ENCODE data around the gene STK36.
"Not testable (repeated sequence)": the region's sequence is repeated elsewhere in the genome, so short reads cannot be mapped to it uniquely, and the experiment has no call there.

STK36 gene

DNA sequence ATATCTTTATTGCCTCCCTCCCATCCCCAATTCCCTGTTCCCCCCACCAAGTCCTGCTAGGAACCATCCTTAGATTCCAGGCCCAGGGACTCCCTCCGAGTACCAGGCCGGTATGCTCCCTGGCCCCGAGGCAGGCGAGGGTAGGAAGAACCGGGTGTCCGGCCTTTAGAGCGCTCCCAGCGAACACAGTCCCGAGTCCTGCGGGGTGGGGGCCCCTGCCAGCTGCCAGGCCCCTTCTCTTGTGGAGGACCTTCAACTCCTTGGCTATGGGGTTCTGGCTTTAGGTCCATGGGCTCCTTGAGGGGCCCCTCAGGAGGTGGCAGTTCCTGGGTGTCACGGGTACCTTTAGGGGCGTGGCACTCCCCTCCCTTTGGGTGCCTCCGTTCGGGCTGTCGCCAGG, 8.0 kb upstream of the STK36 start:
- FAIRE-seq: no peak

DNA sequence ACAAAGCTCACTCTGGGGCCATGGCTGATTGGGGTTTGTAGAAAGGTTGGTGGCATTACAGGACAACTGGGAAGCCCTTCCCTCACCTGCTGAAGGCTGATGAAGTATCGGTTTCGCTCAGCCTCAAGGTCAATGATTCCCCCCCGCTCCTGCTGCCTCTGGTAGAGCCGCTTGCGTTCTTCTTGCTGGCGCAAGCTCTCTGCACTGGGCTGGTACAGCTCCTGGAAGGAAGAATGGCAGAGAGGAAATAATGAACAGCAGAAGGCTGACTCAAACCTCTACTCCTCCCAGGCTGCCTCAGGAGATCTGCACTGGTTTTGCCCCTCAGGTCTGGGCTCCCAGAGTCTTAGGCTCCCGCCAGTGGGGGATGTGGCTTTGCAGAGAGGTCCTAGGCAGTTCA, 7.2 kb upstream of the STK36 start:
- FAIRE-seq: no peak

DNA sequence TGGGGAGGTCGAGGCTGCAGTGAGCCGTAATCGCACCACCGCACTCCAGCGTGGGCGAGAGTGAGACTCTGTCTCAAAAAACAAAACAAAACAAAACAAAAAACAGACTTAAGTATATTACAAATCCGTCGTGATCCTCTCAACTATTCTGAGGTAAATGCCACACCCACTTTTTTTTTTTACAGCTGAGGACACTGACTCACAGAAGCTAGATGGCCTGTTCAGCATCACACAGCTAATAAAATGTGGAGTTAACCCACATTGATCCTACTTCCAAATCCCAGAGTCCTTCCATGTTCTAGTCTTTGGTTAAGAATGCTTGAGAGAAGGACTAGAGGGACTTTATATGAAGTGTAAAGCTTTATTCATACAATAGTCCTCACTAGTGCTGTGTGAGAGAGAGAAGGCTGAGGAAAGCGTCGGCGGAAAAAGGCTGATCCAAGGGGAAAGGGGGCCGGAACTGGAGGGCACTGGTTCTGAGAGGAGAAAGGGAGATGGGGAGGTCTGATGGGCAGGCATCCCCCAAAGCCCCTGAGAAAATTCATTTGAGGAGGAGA, 711 bp upstream of the STK36 start:
- no peak for FAIRE-seq

- no peak for FAIRE-seq
Observed at GRCh38 chr2:218679119-218679518, 7.2 kb downstream of the STK36 start.

DNA sequence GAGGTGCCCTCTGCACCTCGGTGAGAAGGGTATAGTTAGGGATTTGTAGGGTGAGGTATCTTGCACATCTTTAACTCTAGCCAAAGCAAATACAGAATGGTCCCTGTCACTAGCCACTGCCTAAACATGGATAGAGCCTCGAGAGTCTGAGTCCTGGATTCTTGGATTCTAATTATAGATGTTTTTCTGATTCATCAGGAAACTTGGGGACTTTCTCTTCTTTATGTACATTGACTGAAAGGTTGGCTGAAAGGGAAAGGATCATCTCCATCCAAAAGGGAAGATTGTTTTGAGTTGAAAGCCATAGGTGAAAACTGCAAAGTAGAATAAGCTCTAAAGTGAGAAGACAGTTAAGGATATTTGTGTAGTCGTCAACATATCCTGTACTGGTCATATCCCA, 8.2 kb downstream of the STK36 start:
- no peak for FAIRE-seq

DNA sequence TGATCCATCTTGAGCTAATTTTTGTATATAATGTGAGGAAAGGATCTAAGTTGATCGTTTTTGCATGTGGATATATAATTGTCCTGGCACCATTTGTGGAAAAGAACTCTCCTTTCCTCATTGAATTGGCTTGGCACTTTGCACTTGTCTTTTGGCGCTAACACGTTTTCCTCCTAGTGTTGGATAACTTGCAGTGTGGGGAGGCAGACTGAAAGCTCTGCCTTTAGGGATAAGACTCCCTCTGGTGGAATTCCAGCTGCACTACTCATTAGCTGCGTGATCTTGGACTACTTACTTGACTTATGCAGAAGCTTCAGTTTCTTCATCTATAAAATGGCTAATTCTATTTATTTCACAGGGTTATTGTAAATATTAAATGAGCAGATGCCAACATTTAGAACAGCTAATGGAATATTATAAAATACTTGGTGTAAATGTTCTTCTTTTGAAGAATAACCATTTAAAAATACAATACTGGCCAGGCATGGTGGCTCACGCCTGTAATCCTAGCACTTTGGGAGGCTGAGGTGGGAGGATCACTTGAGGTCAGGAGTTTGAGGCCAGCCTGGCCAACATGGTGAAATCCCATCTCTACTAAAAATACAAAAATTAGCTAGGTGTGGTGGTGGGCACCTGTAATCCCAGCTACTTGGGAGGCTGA, 15.6 kb downstream of the STK36 start:
- not testable (repeated sequence) for FAIRE-seq

DNA sequence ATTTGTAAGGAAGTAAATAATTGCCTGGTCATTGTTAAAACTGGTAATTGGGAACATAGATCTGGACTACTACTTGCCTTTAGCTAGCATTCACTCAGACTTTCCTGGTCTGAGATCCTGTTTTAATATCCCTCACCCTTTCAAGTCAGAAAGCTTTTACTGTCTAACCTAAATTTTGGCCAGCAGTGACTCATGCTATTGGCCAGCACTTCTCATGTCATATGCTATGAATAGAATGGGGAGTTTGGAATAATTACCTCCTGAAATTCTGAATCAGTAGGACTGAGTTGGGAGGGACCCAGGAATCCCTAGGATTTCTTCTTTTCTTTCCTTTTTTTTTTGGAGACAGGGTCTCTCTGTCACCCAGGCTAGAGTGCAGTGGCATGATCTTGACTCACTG, 19.3 kb downstream of the STK36 start:
- FAIRE-seq: no peak

- no peak for FAIRE-seq
Observed at GRCh38 chr2:218694405-218695145, 22.7 kb downstream of the STK36 start.

DNA sequence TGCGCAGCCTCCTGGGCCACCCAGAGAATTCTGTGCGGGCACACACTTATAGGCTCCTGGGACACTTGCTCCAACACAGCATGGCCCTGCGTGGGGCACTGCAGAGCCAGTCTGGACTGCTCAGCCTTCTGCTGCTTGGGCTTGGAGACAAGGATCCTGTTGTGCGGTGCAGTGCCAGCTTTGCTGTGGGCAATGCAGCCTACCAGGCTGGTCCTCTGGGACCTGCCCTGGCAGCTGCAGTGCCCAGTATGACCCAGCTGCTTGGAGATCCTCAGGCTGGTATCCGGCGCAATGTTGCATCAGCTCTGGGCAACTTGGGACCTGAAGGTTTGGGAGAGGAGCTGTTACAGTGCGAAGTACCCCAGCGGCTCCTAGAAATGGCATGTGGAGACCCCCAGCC, 27.0 kb downstream of the STK36 start:
- FAIRE-seq: no peak

DNA sequence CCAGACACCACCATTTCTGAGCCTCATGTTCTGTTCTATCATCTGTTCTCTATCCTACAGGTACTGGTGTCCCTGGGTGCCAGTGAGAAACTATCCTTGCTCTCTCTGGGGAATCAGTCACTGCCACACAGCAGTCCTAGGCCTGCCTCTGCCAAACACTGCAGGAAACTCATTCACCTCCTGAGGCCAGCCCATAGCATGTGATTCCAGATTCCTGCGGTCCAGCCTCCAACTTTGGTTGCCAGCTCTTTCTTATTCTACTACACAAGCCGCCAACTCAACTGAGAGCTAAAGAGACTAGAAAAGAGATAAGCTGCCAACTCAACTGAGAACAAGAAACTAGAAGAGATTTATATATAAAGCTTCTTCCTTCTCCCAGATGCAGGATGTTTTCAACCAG, 29.9 kb downstream of the STK36 start:
- no peak for FAIRE-seq

DNA sequence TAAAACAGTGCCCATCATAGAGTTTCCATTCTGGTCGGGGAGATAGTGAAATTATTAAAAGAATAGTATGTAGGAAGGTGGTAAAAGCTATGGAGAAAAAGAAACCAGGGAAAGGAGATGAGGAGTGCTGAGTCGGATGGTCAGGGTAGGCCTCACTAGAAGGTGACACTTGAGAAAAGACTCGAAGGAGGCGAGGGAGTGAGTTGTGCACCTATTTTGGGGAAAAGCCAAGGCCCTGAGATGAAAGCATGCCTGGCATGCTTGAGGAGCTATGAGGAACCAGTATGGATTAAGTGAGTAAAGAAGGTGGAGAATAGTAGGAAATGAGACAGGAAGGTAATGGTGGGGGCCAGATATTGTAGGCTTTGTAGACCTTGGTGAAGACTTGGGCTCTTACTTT, 31.5 kb downstream of the STK36 start:
- no peak for FAIRE-seq

- no peak for FAIRE-seq
Observed at GRCh38 chr2:218708086-218708485, 36.2 kb downstream of the STK36 start.

DNA sequence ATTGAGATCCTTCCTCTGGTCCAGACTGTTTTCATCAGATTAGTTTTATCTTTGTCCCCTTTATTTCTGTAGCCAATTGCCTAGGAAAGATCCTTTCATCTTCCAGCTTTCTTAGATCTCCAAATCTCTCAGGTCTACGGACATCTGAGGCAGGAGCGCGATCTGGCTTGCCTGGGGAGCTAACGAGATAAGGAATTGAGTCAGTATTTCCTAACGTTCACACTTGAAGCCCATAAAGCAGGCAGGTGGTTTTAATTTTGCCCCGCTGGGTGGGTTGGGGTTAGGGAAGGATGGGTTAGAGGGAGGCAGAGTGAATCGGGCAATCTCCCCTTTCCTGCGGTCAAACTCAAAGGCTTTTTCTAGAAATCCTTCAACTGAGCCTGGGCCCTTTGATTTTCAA, 38.0 kb downstream of the STK36 start:
- no peak for FAIRE-seq

DNA sequence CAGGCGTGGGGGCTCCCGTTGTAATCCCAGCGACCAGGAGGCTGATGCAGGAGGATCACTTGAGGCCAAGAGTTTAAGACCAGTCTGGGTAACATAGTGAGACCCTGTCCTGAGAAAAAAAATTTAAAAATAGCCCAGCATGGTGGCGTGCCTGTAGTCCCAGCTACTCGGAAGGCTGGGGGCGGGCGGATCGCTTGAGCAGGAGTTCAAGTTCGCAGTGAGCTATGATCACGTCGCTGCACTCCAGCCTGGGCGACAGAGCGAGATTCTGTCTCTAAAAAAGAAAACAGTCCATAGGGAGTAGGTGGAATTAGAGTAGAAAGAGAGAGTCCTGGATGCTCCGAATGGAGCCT, 38.4 kb downstream of the STK36 start:
- FAIRE-seq: no peak

- no peak for FAIRE-seq
Observed at GRCh38 chr2:218710687-218711549, 39.0 kb downstream of the STK36 start, which contains the start of gene TTLL4. TSS of gene TTLL4 (plus strand) at chr2:218710835. CDS start at chr2:218737677, 26,842 bp downstream.

DNA sequence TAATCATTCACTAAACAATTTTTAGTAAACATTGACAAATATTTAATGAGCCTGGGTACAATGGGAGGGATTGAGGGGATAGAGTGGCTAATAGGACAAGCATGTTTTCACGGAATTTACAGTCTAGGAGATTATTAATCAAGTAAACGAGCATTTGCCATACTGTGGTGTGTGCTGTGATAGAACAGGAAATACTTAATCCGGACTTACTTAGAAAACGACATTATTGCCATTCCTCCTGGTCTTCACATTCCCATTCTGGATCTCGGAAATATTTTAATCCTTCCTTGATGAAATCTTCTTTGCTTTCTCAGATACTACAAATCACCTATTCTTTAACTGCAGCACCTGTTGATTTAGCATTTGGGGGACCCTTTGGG, 39.7 kb downstream of the STK36 start:
- FAIRE-seq: no peak

- no peak for FAIRE-seq
Observed at GRCh38 chr2:218713922-218714321, 42.0 kb downstream of the STK36 start.

GRCh38 chr2:218716070-218716469, 44.2 kb downstream of the STK36 start:
- no peak for FAIRE-seq

DNA sequence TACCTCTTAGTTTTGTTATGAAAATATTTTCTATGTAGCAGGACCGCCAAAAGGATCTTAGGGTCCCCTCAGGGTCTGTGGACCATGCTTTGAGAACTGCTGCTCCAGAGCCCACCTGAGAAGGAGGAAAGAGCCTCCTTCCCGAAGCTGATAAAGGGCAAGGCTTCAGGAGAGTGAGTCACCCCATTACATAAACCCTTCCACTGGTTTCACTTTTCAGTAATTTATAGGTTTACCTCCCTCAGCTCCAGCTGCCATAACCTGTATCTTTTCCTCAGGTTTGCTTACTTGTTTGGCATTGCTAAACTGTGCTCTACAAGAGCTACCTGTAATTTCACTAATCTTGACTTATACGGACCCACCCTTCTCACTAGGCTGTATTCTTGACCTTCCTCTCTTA, 45.4 kb downstream of the STK36 start:
- no peak for FAIRE-seq

DNA sequence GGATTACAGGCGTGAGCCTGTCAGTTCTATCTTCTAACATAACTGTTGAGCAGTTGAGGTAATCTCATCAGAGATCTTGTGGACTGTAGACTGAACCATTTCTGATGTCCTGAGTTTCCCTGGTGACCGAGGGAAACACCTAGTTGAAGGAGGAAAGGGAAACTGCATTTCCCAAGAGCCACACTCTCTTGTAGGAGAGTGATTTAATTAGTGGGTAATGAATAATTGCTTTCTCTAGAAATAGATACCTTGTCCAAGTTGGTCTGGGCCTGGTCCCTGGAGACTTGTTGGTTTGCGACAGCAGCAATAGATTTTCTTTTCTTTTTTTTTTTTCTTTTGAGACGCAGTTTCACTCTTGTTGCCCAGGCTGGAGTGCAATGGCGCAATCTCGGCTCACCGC, 46.2 kb downstream of the STK36 start:
- no peak for FAIRE-seq

GRCh38 chr2:218719457-218719856, 47.6 kb downstream of the STK36 start:
- FAIRE-seq: no peak

GRCh38 chr2:218720048-218721041, 48.5 kb downstream of the STK36 start:
- no peak for FAIRE-seq

Data from colon (tissue), 2 donors.